ENCODE results near the gene QRFP. TPM values are rescaled to one million over a fixed set of nuclear protein-coding genes. Genes with fewer than 3 reads are reported as not detected.
A peak's percentile ranks its signal among the peaks of the same experiment; 100 is the strongest.

QRFP gene
- total RNA-seq, 2 donors from 2014 or later, result not detected

DNA sequence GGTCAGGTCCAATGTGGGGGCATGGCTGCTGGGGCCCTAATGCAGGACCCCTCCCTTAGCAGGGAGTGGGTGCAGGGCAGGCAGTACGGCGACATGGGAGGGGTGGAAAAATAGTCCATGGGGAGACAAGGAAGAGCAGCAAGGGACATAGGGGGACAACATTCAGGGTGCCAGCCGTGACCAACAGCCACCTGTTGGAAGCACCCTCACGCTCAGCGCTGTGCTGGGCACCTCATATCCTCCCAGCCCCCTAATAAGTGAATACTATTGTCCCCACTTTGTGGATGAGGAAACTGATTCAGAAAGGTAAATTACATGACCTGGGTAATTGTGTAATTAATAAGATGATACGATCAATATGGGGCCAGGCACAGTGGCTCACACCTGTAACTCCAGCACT, 45.5 kb upstream of the QRFP start:
- no peak overlapping the region for H3K4me3 ChIP-seq (ENCODE audit: low read length)
- no peak overlapping the region for H3K4me3 Mint-ChIP-seq
- H3K4me1 Mint-ChIP-seq, result peaks cover 8% of the 10 kb centered on the region
- no peak overlapping the region for H3K27ac ChIP-seq (ENCODE audit: low read depth, low read length)
- WGBS, 2 experiments (ENCODE audit: insufficient coverage in 1 of 2, insufficient read length in 1 of 2), result 93 to 100% methylated on average over 2 to 6 of the region's 6 CpGs
- H3K36me3 ChIP-seq (ENCODE audit: control insufficient read depth, insufficient read depth, low read length), result no peaks in the 10 kb centered on the region
- TF ChIP-seq, protein P1, sequence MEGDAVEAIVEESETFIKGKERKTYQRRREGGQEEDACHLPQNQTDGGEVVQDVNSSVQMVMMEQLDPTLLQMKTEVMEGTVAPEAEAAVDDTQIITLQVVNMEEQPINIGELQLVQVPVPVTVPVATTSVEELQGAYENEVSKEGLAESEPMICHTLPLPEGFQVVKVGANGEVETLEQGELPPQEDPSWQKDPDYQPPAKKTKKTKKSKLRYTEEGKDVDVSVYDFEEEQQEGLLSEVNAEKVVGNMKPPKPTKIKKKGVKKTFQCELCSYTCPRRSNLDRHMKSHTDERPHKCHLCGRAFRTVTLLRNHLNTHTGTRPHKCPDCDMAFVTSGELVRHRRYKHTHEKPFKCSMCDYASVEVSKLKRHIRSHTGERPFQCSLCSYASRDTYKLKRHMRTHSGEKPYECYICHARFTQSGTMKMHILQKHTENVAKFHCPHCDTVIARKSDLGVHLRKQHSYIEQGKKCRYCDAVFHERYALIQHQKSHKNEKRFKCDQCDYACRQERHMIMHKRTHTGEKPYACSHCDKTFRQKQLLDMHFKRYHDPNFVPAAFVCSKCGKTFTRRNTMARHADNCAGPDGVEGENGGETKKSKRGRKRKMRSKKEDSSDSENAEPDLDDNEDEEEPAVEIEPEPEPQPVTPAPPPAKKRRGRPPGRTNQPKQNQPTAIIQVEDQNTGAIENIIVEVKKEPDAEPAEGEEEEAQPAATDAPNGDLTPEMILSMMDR (conservative IDR thresholded peaks at IDR 0.05), result no peak
- no peaks in the 10 kb centered on the region for H3K36me3 Mint-ChIP-seq (ENCODE audit: low read depth)
- H3K9ac ChIP-seq (ENCODE audit: extremely low read depth, low read length, poor library complexity, severe bottlenecking), result no peak overlapping the region
- peaks cover 45% of the 10 kb centered on the region for H3K27me3 Mint-ChIP-seq (ENCODE audit: insufficient read depth)
- H3K9me3 ChIP-seq (ENCODE audit: control insufficient read depth, low read length), result no peaks in the 10 kb centered on the region
- no peaks in the 10 kb centered on the region for H3K9me3 Mint-ChIP-seq
- no peaks in the 10 kb centered on the region for H3K4me1 ChIP-seq (ENCODE audit: control insufficient read depth, insufficient read depth, low read length)
- no peak for DNase-seq
- peaks cover 57% of the 10 kb centered on the region for H3K27me3 ChIP-seq (ENCODE audit: control insufficient read depth, insufficient read depth, low read length, poor library complexity, severe bottlenecking)
- H3K27ac Mint-ChIP-seq, result no peak overlapping the region

DNA sequence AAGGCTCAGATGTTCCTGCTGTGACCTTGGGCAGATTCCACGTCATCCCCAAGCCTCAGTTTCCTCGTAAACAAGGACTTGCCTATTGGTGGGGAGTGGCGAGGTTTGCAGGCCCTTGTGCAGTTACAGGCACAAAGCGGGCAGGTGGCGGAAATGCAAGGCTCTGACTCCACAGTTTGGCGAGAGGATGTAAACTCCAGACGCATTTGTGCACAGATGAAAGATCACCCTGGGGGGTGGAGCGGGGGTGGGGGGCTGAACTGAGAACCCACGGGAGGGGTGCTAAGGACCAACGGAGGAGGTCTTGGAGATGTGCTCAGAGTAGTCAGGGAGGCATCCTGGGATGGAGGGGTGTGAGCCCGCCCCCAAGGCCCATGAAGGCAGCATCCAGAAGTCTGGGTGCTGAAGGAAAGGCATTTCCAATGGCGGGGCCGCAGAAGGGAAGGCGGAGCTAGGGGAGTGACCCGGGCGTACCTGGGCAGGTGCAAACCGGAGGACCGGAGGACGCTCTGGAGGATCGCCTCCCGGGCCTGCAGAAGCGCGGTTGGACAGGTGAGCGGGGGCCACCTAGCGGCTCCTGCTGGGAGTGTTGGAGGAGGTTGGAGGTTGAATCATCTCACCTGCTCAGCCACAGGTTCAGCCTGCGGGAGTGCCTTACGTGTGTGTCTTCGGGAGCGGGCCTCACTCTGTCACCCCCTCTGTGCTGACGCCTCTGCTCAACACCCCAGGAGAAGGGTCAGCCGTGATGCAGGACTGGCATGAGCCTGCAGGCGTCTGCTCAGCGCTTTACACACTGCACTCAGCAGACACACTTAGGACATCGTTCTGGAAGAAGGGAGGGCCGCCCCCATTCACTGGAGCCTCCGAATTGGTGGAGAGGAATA, 44.3 kb upstream of the QRFP start:
- H3K27me3 Mint-ChIP-seq (ENCODE audit: insufficient read depth), result peaks cover 51% of the 10 kb centered on the region
- no peaks in the 10 kb centered on the region for H3K36me3 ChIP-seq (ENCODE audit: control insufficient read depth, insufficient read depth, low read length)
- H3K4me3 Mint-ChIP-seq, result peak overlapping the region; percentile 73
- peaks cover 8% of the 10 kb centered on the region for H3K4me1 Mint-ChIP-seq
- 12 to 18% methylated on average over 28 to 36 of the region's 36 CpGs for WGBS, 2 experiments (ENCODE audit: insufficient coverage in 1 of 2, insufficient read length in 1 of 2)
- no peaks in the 10 kb centered on the region for H3K9me3 Mint-ChIP-seq
- peak; percentile 99 for DNase-seq
- H3K27me3 ChIP-seq (ENCODE audit: control insufficient read depth, insufficient read depth, low read length, poor library complexity, severe bottlenecking), result peaks cover 63% of the 10 kb centered on the region
- TF ChIP-seq, protein P1 (conservative IDR thresholded peaks at IDR 0.05), result peak; percentile 94
- no peak overlapping the region for H3K4me3 ChIP-seq (ENCODE audit: low read length)
- no peaks in the 10 kb centered on the region for H3K9me3 ChIP-seq (ENCODE audit: control insufficient read depth, low read length)
- no peaks in the 10 kb centered on the region for H3K4me1 ChIP-seq (ENCODE audit: control insufficient read depth, insufficient read depth, low read length)
- no peak overlapping the region for H3K27ac Mint-ChIP-seq
- H3K36me3 Mint-ChIP-seq (ENCODE audit: low read depth), result no peaks in the 10 kb centered on the region
- no peak overlapping the region for H3K27ac ChIP-seq (ENCODE audit: low read depth, low read length)
- no peak overlapping the region for H3K9ac ChIP-seq (ENCODE audit: extremely low read depth, low read length, poor library complexity, severe bottlenecking)

DNA sequence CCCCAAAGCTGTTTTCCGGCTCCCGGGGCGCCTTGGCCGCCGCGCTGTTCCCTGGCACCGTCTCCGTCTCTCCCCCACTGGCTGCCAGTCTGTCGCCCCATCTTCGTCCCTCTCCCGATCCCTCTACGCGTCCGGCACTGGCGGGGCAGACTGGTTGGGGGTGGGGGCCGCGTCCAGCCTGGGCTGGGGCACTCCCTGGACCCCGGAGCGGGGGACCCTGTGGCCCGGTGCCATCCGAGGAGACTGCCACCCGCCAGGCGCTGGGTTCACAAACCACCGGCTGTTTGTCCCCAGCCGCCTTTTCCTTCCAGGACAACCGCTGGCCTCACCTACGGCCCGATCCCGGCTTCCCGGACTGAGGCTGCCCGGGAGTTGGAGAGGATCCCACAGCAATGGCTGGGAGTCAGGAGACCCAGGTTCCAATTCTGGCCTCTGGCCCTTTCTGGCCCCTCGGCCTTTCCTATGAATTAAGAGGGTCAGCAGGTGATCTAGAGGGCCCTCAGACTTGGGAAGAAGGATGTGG, 43.5 kb upstream of the QRFP start:
- TF ChIP-seq, protein P1 (conservative IDR thresholded peaks at IDR 0.05), result no peak
- Mint-ChIP-seq H3K27me3 (ENCODE audit: insufficient read depth) (peaks cover 51% of the 10 kb centered on the region), H3K4me3 (peak overlapping the region; percentile 73), H3K9me3 (no peaks in the 10 kb centered on the region), H3K27ac (no peak overlapping the region), H3K4me1 (peaks cover 8% of the 10 kb centered on the region), H3K36me3 (ENCODE audit: low read depth) (no peaks in the 10 kb centered on the region)
- H3K36me3 ChIP-seq (ENCODE audit: control insufficient read depth, insufficient read depth, low read length), result no peaks in the 10 kb centered on the region
- peaks cover 63% of the 10 kb centered on the region for H3K27me3 ChIP-seq (ENCODE audit: control insufficient read depth, insufficient read depth, low read length, poor library complexity, severe bottlenecking)
- DNase-seq, result peak; percentile 76
- H3K9ac ChIP-seq (ENCODE audit: extremely low read depth, low read length, poor library complexity, severe bottlenecking), result no peak overlapping the region
- no peak overlapping the region for H3K27ac ChIP-seq (ENCODE audit: low read depth, low read length)
- no peaks in the 10 kb centered on the region for H3K9me3 ChIP-seq (ENCODE audit: control insufficient read depth, low read length)
- no peaks in the 10 kb centered on the region for H3K4me1 ChIP-seq (ENCODE audit: control insufficient read depth, insufficient read depth, low read length)
- 11% methylated on average over 14 to 32 of the region's 32 CpGs for WGBS, 2 experiments (ENCODE audit: insufficient coverage in 1 of 2, insufficient read length in 1 of 2)
- H3K4me3 ChIP-seq (ENCODE audit: low read length), result no peak overlapping the region
